K562 (cell line): Measurements from ENCODE around the gene BOLL. TPM values are rescaled to one million over a fixed set of nuclear protein-coding genes. Genes with fewer than 3 reads are reported as not detected.

Source experiments
- ATAC-seq: fragments of 200-7000 bp; cut with Tn5 transposase; 3 replicates; pipeline ENCODE4 v1.9.1; 2020; ENCODE audit warnings: moderate library complexity
- BruUV-seq: library from RNA; stranded (reverse); fragments of 400-500 nt; replicated peaks from 2 replicates; lab custom pipeline; 2021; lab: Mats Ljungman, UMichigan
- CTCF ChIA-PET: fragments of 300-600 bp; formaldehyde crosslinking; extraction: SDS; loops from one replicate; lab custom pipeline; 2021; ENCODE audit warnings: low intra/inter-chr PET ratio; lab: Yijun Ruan, JAX
- POLR2A ChIA-PET: fragments of 300-600, 350-650 bp; sonication (Branson Sonifier 250); formaldehyde crosslinking; extraction: SDS; loops from one replicate; lab custom pipeline; 2021; ENCODE audit warnings: antibody characterized with exemption, inconsistent platforms; lab: Yijun Ruan, JAX
- DNase-seq, 4 experiments: peaks; one replicate each; pipeline versions ENCODE4 v3.0.0 to v3.0.0-alpha.2; 2011 to 2018; ENCODE audit warnings: low spot score in 3 of 4, mixed read lengths in 3 of 4; ENCODE audit errors: extremely low read depth in 1 of 4
- FAIRE-seq: peaks from 2 replicates; lab custom pipeline; 2011; peaks lifted over from hg19 to GRCh38; lab: Jason Lieb, UNC
- H2AFZ ChIP-seq: 2 replicates; pipeline ENCODE4 v1.6.0; 2011; ENCODE audit warnings: low read depth, low read length, control low read depth, inconsistent platforms
- H3K27ac ChIP-seq: fragments of 200-600 bp; 3 replicates; pipeline ENCODE4 v1.8.0; 2011; ENCODE audit warnings: low read depth, mild to moderate bottlenecking, control low read depth, inconsistent platforms, low read length, moderate library complexity, mixed read lengths; ENCODE audit errors: extremely low read depth
- H3K27me3 ChIP-seq, 2 experiments: fragments of 300-600 bp in 1 of 2; 2 replicates in 1 of 2; 3 replicates in 1 of 2; pipeline versions ENCODE4 v1.6.0 to v1.8.0; 2011; ENCODE audit warnings: inconsistent platforms in 2 of 2, low read length in 2 of 2, mild to moderate bottlenecking in 1 of 2, mixed read lengths in 1 of 2, moderate library complexity in 1 of 2; ENCODE audit not compliant: control insufficient read depth in 2 of 2, insufficient read depth in 2 of 2
- H3K36me3 ChIP-seq: fragments of 300-600 bp; 3 replicates; pipeline ENCODE4 v1.8.0; 2011; ENCODE audit warnings: mild to moderate bottlenecking, low read length, inconsistent platforms; ENCODE audit not compliant: control insufficient read depth, insufficient read depth
- H3K4me1 ChIP-seq, 2 experiments: fragments of 200-600 bp in 1 of 2; replicated peaks in 1 of 2; 2 replicates in 1 of 2; 3 replicates in 1 of 2; pipeline versions ENCODE4 v1.5.1 to v1.8.0; 2011; ENCODE audit warnings: inconsistent platforms in 2 of 2, low read length in 2 of 2, mild to moderate bottlenecking in 1 of 2, mixed read lengths in 1 of 2, moderate library complexity in 1 of 2; ENCODE audit not compliant: control insufficient read depth in 2 of 2, insufficient read depth in 2 of 2
- H3K4me2 ChIP-seq: 2 replicates; pipeline ENCODE4 v1.6.1; 2011; ENCODE audit warnings: low read length, control low read depth, inconsistent platforms, mixed read lengths; ENCODE audit not compliant: insufficient read depth
- H3K4me3 ChIP-seq: fragments of 200-600 bp; sonication (generic), shearing (Covaris generic); 2 replicates; pipeline ENCODE4 v1.5.1; 2016; ENCODE audit warnings: control low read depth, inconsistent platforms
- H3K79me2 ChIP-seq: fragments of 200-600 bp; 3 replicates; pipeline ENCODE4 v1.8.0; 2011; ENCODE audit warnings: low read length, inconsistent platforms; ENCODE audit not compliant: control insufficient read depth, insufficient read depth
- H3K9ac ChIP-seq, 2 experiments: 2 replicates each; pipeline versions ENCODE4 v1.6.0 to v1.6.1; 2011; ENCODE audit warnings: low read depth in 2 of 2, low read length in 2 of 2, control low read depth in 1 of 2, inconsistent platforms in 1 of 2, mild to moderate bottlenecking in 1 of 2, mixed read lengths in 1 of 2; ENCODE audit not compliant: insufficient read depth in 1 of 2
- H3K9me1 ChIP-seq: one replicate; pipeline ENCODE4 v1.6.0; 2011; ENCODE audit warnings: inconsistent platforms, mild to moderate bottlenecking, low read length, moderate library complexity; ENCODE audit not compliant: control insufficient read depth, insufficient read depth
- H3K9me3 ChIP-seq: replicated peaks from 2 replicates; pipeline ENCODE4 v1.5.1; 2011; ENCODE audit warnings: low read depth, low read length, inconsistent platforms; ENCODE audit not compliant: control insufficient read depth, insufficient read depth
- H4K20me1 ChIP-seq: replicated peaks from 2 replicates; pipeline ENCODE4 v1.6.1; 2011; ENCODE audit warnings: low read length, inconsistent platforms, mixed read lengths; ENCODE audit not compliant: control insufficient read depth, insufficient read depth
- CC2D1A ChIP-seq: fragments of 450-650 bp; IDR thresholded peaks from 2 replicates; pipeline ENCODE4 v1.6.1; 2017; ENCODE audit warnings: mild to moderate bottlenecking
- RFX1 ChIP-seq: fragments of 450-650 bp; IDR thresholded peaks from 2 replicates; pipeline ENCODE4 v1.6.1; 2016; ENCODE audit warnings: mild to moderate bottlenecking, moderate library complexity
- SMAD3 ChIP-seq: fragments of 450-650 bp; formaldehyde crosslinking; conservative IDR thresholded peaks from 2 replicates; pipeline ENCODE4 v1.4.0; 2020; ENCODE audit warnings: mild to moderate bottlenecking
- ZNF766 ChIP-seq: fragments of 200-800 bp; sonication (Bioruptor generic); conservative IDR thresholded peaks from 2 replicates; pipeline ENCODE4 v1.6.1; 2016; ENCODE audit warnings: missing genetic modification characterization, missing compliant biosample characterization
- WGBS: fragments of 100-300 bp; shearing (Covaris generic); methylation state at CpG from one replicate; pipeline ENCODE4 v1.1.6; 2016; ENCODE audit warnings: low coverage, mixed read lengths; ENCODE audit not compliant: insufficient coverage; ENCODE audit errors: missing lambda C conversion rate; 5-methylcytosine and 5-hydroxymethylcytosine counted together
- in situ Hi-C: fragments of 300-500 bp; cut with MboI; formaldehyde crosslinking; loops from 4 replicates; pipeline ENCODE4 v1.15.0; 2018; ENCODE audit warnings: inconsistent platforms, mixed read lengths
- intact Hi-C: fragments of 100-400 bp; cut with micrococcal nuclease; formaldehyde crosslinking; loops from 2 replicates; pipeline ENCODE4 v1.14.2; 2022
- polyA plus RNA-seq, 8 experiments: library from polyadenylated mRNA; depleted of rRNA in 4 of 8; stranded (reverse) in 5 of 8; unstranded in 3 of 8; fragments of >200 nt; fragmentation: Nextera tagmentation in 2 of 8; fragmentation: Illumina TruSeq in 1 of 8; extraction: Ambion mirVana in 2 of 8; extraction: Trizol in 1 of 8; gene quantifications; 2 replicates each; pipeline versions ENCODE4 v1.2.1 to v1.2.3, GENCODE V29; 2011 to 2014; ENCODE audit warnings: inconsistent platforms in 1 of 8, missing spikeins in 1 of 8
- total RNA-seq, 7 experiments: library from RNA; depleted of rRNA in 6 of 7; stranded (reverse); fragments of >200 nt in 6 of 7; fragmentation: Illumina TruSeq in 2 of 7; extraction: Trizol in 2 of 7; gene quantifications; 2 replicates each; pipeline versions ENCODE4 v1.2.1 to v1.2.3, GENCODE V29; 2011 to 2021; ENCODE audit warnings: low replicate concordance in 1 of 7
- TF ChIP-seq, protein P1 (sequence below): fragments of 450-650 bp; formaldehyde crosslinking; IDR thresholded peaks from 2 replicates; pipeline ENCODE4 v1.4.0; 2020; ENCODE audit warnings: mild to moderate bottlenecking, moderate library complexity

Gene BOLL
- total and polyA plus RNA-seq, 9 of the 15 experiments (the other 6 are each of a cell fraction or from before 2014, with no cell fraction given) = 0.11 to 0.55 (median 0.19) TPM; not detected in 1

DNA sequence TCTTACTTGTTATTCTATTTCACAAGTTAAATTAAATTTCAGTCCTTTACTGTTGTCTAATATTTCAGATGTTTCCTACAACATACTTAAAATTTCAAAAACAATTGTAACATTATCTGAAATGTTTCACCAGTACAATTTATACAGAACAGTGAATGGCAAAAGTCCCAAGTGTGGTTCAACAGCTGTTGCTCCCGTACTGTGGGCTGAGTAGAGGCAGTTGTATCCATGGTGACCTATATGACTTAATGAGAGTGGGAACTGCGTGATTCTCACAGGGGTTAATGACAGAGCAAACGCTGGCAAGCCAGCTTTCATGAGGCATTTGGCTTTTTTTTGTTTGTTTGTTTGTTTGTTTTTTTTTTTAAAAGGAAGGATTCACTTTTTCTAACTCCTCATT, 13.9 kb upstream of the BOLL start:
- in situ Hi-C loops = loop anchor here (10.0 kb wide), 1 partner anchor 496 kb away; no protein-coding TSS in a partner anchor
- ChIA-PET CTCF (no interaction called here), POLR2A (interaction anchor here (0.6 kb wide), 1 partner anchor 246 kb away, joined by 3 read pairs; no protein-coding TSS in a partner anchor)
- DNase-seq (no peak), ATAC-seq (no peak), FAIRE-seq (no peak)
- Histone ChIP-seq H3K36me3 (no peaks in the 10 kb centered on the region), H3K9me1 (no peaks in the 10 kb centered on the region), H3K9ac (no peak overlapping the region), H3K4me3 (no peak overlapping the region), H3K27me3 (no peaks in the 10 kb centered on the region), H2AFZ (0 out of 2 replicates have a peak overlapping the region, but pooled peaks have one; percentile 20), H3K27ac (no peak overlapping the region), H4K20me1 (no peaks in the 10 kb centered on the region), H3K9me3 (no peaks in the 10 kb centered on the region), H3K4me1 (peaks cover 0 to 13% of the 10 kb centered on the region in 2 experiments; a peak in 3 of 5 replicates), H3K79me2 (peaks cover 6% of the 10 kb centered on the region; the same call in 1 of the 3 replicates), H3K4me2 (no peak overlapping the region)
- 37% methylated on average over 3 of the region's 3 CpGs for WGBS
- intact Hi-C loops = no loop called here
- BruUV-seq = no TSS peak
- TF ChIP-seq CC2D1A (no peak), RFX1 (peak; percentile 22; the same call in 1 of the 2 replicates), SMAD3 (no peak), ZNF766 (CRISPR knock-in tag) (no peak)
- TF ChIP-seq, protein P1, sequence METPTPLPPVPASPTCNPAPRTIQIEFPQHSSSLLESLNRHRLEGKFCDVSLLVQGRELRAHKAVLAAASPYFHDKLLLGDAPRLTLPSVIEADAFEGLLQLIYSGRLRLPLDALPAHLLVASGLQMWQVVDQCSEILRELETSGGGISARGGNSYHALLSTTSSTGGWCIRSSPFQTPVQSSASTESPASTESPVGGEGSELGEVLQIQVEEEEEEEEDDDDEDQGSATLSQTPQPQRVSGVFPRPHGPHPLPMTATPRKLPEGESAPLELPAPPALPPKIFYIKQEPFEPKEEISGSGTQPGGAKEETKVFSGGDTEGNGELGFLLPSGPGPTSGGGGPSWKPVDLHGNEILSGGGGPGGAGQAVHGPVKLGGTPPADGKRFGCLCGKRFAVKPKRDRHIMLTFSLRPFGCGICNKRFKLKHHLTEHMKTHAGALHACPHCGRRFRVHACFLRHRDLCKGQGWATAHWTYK (CRISPR knock-in tag) = no peak
